ENCODE measurements around the gene TOR1AIP2.
"Not testable (repeated sequence)": the region's sequence is repeated elsewhere in the genome, so short reads cannot be mapped to it uniquely, and the experiment has no call there.

GRCh38 chr1:179855831-179856230 lies 21.8 kb downstream of the TOR1AIP2 start:
- TF ChIP-seq EZH2 (IDR thresholded peaks at IDR 0.05; ENCODE audit: borderline replicate concordance, low read depth, low read length, severe bottlenecking); CTCF (IDR thresholded peaks at IDR 0.05; ENCODE audit: borderline replicate concordance, extremely low read depth, low read length, poor library complexity, severe bottlenecking): not testable (repeated sequence)
